H1 (cell line): ENCODE data around the gene TNC. TPM values are rescaled to one million over a fixed set of nuclear protein-coding genes. Genes with fewer than 3 reads are reported as not detected.

Experiments used
- CTCF ChIA-PET: fragments of 300-600 bp; sonication (Branson Sonifier 250); formaldehyde crosslinking; loops from one replicate; lab custom pipeline; 2021; ENCODE audit not compliant: partially characterized antibody; lab: Charles Lee
- POLR2A ChIA-PET: fragments of 300-600 bp; sonication (Branson Sonifier 250); formaldehyde crosslinking; loops from one replicate; lab custom pipeline; 2021; ENCODE audit warnings: inconsistent platforms; ENCODE audit not compliant: partially characterized antibody; lab: Charles Lee
- DNase-seq, 2 experiments: peaks; one replicate each; pipeline versions ENCODE4 v3.0.0 to v3.0.0-alpha.2; 2010 to 2022; ENCODE audit warnings: low spot score in 2 of 2, low read depth in 1 of 2, mixed read lengths in 1 of 2
- FAIRE-seq: peaks from 2 replicates; lab custom pipeline; 2011; peaks lifted over from hg19 to GRCh38; lab: Jason Lieb, UNC
- H2AFZ ChIP-seq: 2 replicates; pipeline ENCODE4 v1.8.1; 2012; ENCODE audit warnings: low read length, inconsistent platforms
- H2AK5ac ChIP-seq: 2 replicates; pipeline ENCODE4 v1.6.1; 2013; ENCODE audit warnings: low read depth, low read length
- H2BK120ac ChIP-seq: replicated peaks from 2 replicates; pipeline ENCODE3; 2013; ENCODE audit warnings: low read depth, low read length, inconsistent platforms
- H2BK12ac ChIP-seq: 2 replicates; pipeline ENCODE4 v1.6.1; 2013; ENCODE audit warnings: low read depth, low read length
- H2BK15ac ChIP-seq: 2 replicates; pipeline ENCODE4 v1.6.1; 2013; ENCODE audit warnings: low read length
- H2BK20ac ChIP-seq: 2 replicates; pipeline ENCODE4 v1.6.1; 2013; ENCODE audit warnings: low read length
- H2BK5ac ChIP-seq: 2 replicates; pipeline ENCODE4 v1.6.1; 2013; ENCODE audit warnings: low read depth, low read length
- H3K14ac ChIP-seq: 2 replicates; pipeline ENCODE4 v1.6.1; 2013; ENCODE audit warnings: inconsistent platforms; ENCODE audit not compliant: insufficient read length
- H3K18ac ChIP-seq: 2 replicates; pipeline ENCODE4 v1.6.1; 2013; ENCODE audit warnings: low read length; ENCODE audit errors: extremely low read depth
- H3K23ac ChIP-seq: 2 replicates; pipeline ENCODE4 v1.6.1; 2013; ENCODE audit warnings: inconsistent platforms; ENCODE audit not compliant: insufficient read length
- H3K23me2 ChIP-seq: 2 replicates; pipeline ENCODE4 v1.6.1; 2013; ENCODE audit warnings: low read depth, low read length
- H3K27ac ChIP-seq: 2 replicates; pipeline ENCODE4 v1.6.1; 2011; ENCODE audit warnings: low read depth, low read length, inconsistent platforms
- H3K27me3 ChIP-seq, 4 experiments: replicated peaks in 1 of 4; 1 replicate in 1 of 4; 2 replicates in 3 of 4; pipeline versions ENCODE4 v1.6.1 to v1.8.1; 2011 to 2013; ENCODE audit warnings: low read length in 3 of 4, mild to moderate bottlenecking in 3 of 4, inconsistent platforms in 2 of 4, mixed read lengths in 2 of 4, moderate library complexity in 1 of 4; ENCODE audit not compliant: control insufficient read depth in 3 of 4, insufficient read depth in 3 of 4; ENCODE audit errors: extremely low read depth in 1 of 4
- H3K36me3 ChIP-seq, 4 experiments: 2 replicates each; pipeline versions ENCODE4 v1.6.1 to v1.8.1; 2011 to 2013; ENCODE audit warnings: mild to moderate bottlenecking in 4 of 4, low read length in 3 of 4, moderate library complexity in 2 of 4, control low read depth in 1 of 4, inconsistent platforms in 1 of 4; ENCODE audit not compliant: insufficient read depth in 4 of 4, control insufficient read depth in 2 of 4
- H3K4ac ChIP-seq: replicated peaks from 2 replicates; pipeline ENCODE3; 2013; ENCODE audit warnings: low read length, low read depth, mixed read lengths, inconsistent platforms; ENCODE audit not compliant: insufficient read length
- H3K4me1 ChIP-seq, 4 experiments: replicated peaks in 1 of 4; 1 replicate in 1 of 4; 2 replicates in 3 of 4; pipeline versions ENCODE4 v1.6.1 to v1.8.1; 2011 to 2013; ENCODE audit warnings: low read length in 3 of 4, inconsistent platforms in 2 of 4, mixed read lengths in 1 of 4; ENCODE audit not compliant: insufficient read depth in 4 of 4, control insufficient read depth in 3 of 4
- H3K4me2 ChIP-seq, 2 experiments: 2 replicates each; pipeline versions ENCODE4 v1.6.1 to v1.8.1; 2011 to 2013; ENCODE audit warnings: low read depth in 2 of 2, low read length in 2 of 2, control low read depth in 1 of 2, inconsistent platforms in 1 of 2, mild to moderate bottlenecking in 1 of 2; ENCODE audit not compliant: insufficient read depth in 1 of 2
- H3K4me3 ChIP-seq, 4 experiments: fragments of 200-600, 300-600 bp in 1 of 4; sonication (generic), shearing (Covaris generic), sonication (Bioruptor Twin) in 1 of 4; 2 replicates each; pipeline versions ENCODE4 v1.5.1 to v1.8.1; 2011 to 2016; ENCODE audit warnings: low read length in 4 of 4, low read depth in 3 of 4, control low read depth in 2 of 4, inconsistent platforms in 2 of 4, mild to moderate bottlenecking in 2 of 4, mixed read lengths in 1 of 4, moderate library complexity in 1 of 4; ENCODE audit not compliant: insufficient read depth in 2 of 4; ENCODE audit errors: extremely low read depth in 1 of 4
- H3K56ac ChIP-seq: replicated peaks from 2 replicates; pipeline ENCODE3; 2013; ENCODE audit warnings: low read depth, mild to moderate bottlenecking, mixed read lengths, low read length, inconsistent platforms; ENCODE audit not compliant: insufficient read length
- H3K79me1 ChIP-seq: 2 replicates; pipeline ENCODE4 v1.6.1; 2013; ENCODE audit warnings: low read depth, low read length, control low read depth
- H3K79me2 ChIP-seq, 2 experiments: 2 replicates each; pipeline versions ENCODE4 v1.6.1 to v1.8.1; 2012 to 2013; ENCODE audit warnings: low read length in 2 of 2, mild to moderate bottlenecking in 2 of 2, inconsistent platforms in 1 of 2; ENCODE audit not compliant: insufficient read depth in 2 of 2, control insufficient read depth in 1 of 2
- H3K9ac ChIP-seq, 4 experiments: replicated peaks in 1 of 4; 1 replicate in 1 of 4; 2 replicates in 3 of 4; pipeline versions ENCODE4 v1.6.1 to v1.8.1; 2011 to 2013; ENCODE audit warnings: low read depth in 3 of 4, low read length in 3 of 4, control low read depth in 2 of 4, mild to moderate bottlenecking in 2 of 4, moderate library complexity in 2 of 4, inconsistent platforms in 1 of 4; ENCODE audit errors: extremely low read depth in 1 of 4
- H3K9me3 ChIP-seq, 2 experiments: 2 replicates each; pipeline versions ENCODE4 v1.6.1 to v1.8.1; 2012 to 2013; ENCODE audit warnings: mild to moderate bottlenecking in 2 of 2, moderate library complexity in 2 of 2, control low read depth in 1 of 2, inconsistent platforms in 1 of 2, low read depth in 1 of 2, low read length in 1 of 2, mixed read lengths in 1 of 2; ENCODE audit not compliant: insufficient read depth in 2 of 2
- H4K20me1 ChIP-seq, 2 experiments: replicated peaks in 1 of 2; 2 replicates each; pipeline versions ENCODE3 to v1.8.1; 2011 to 2013; ENCODE audit warnings: inconsistent platforms in 2 of 2, low read length in 2 of 2, mild to moderate bottlenecking in 1 of 2; ENCODE audit not compliant: insufficient read depth in 2 of 2, control insufficient read depth in 1 of 2
- H4K5ac ChIP-seq: 2 replicates; pipeline ENCODE4 v1.6.1; 2013; ENCODE audit warnings: low read length, low read depth, mixed read lengths, inconsistent platforms; ENCODE audit not compliant: insufficient read length
- H4K8ac ChIP-seq: 2 replicates; pipeline ENCODE4 v1.8.0; 2013; ENCODE audit warnings: mild to moderate bottlenecking, moderate library complexity, low read length, inconsistent platforms; ENCODE audit not compliant: insufficient read depth; ENCODE audit errors: extremely low read depth
- H4K91ac ChIP-seq: replicated peaks from 2 replicates; pipeline ENCODE3; 2013; ENCODE audit warnings: low read length, mixed read lengths, inconsistent platforms; ENCODE audit not compliant: insufficient read length
- ASH2L ChIP-seq: fragments of 200-600, 300-600 bp; sonication (generic); IDR thresholded peaks from one replicate; pipeline ENCODE4 v1.7.1; 2017; ENCODE audit warnings: low read length
- CHD2 ChIP-seq: IDR thresholded peaks from 2 replicates; pipeline ENCODE4 v1.6.1; 2012; ENCODE audit warnings: low read length, improper control_type of control experiment
- POLR2AphosphoS5 ChIP-seq: IDR thresholded peaks from 2 replicates; pipeline ENCODE4 v1.6.1; 2011; ENCODE audit warnings: low read depth, low read length
- RAD21 ChIP-seq, 2 experiments: IDR thresholded peaks in 1 of 2; conservative IDR thresholded peaks in 1 of 2; 2 replicates each; pipeline ENCODE4 v1.6.1; 2011; ENCODE audit warnings: low read depth in 2 of 2, low read length in 2 of 2, improper control_type of control experiment in 1 of 2, inconsistent platforms in 1 of 2, mild to moderate bottlenecking in 1 of 2, moderate library complexity in 1 of 2
- RBBP5 ChIP-seq: IDR thresholded peaks from 2 replicates; pipeline ENCODE4 v1.7.1; 2012; ENCODE audit warnings: low read depth, mild to moderate bottlenecking, inconsistent platforms, low read length, moderate library complexity, borderline replicate concordance
- SAP30 ChIP-seq: fragments of 300-600 bp; sonication (generic); IDR thresholded peaks from 2 replicates; pipeline ENCODE4 v1.7.1; 2012; ENCODE audit warnings: low read length, moderate library complexity, mild to moderate bottlenecking, inconsistent platforms; ENCODE audit not compliant: insufficient read depth, insufficient replicate concordance
- TAF7 ChIP-seq: optimal IDR thresholded peaks from 2 replicates; pipeline ENCODE3; 2011; ENCODE audit warnings: low read depth, mild to moderate bottlenecking, inconsistent platforms, low read length, moderate library complexity, borderline replicate concordance
- WGBS, 2 experiments: shearing (Covaris generic) in 1 of 2; methylation state at CpG; one replicate each; pipeline versions ENCODE4 v1.1.6 to v1.1.7; 2013 to 2015; ENCODE audit warnings: low lambda C conversion rate in 2 of 2, mixed read lengths in 2 of 2, inconsistent platforms in 1 of 2, low coverage in 1 of 2, missing lambda C conversion rate in 1 of 2; ENCODE audit not compliant: insufficient replicate concordance in 2 of 2, insufficient coverage in 1 of 2, insufficient read length in 1 of 2; ENCODE audit errors: extremely low coverage in 1 of 2, missing lambda C conversion rate in 1 of 2; 5-methylcytosine and 5-hydroxymethylcytosine counted together
- polyA plus RNA-seq, 7 experiments: library from polyadenylated mRNA; depleted of rRNA in 3 of 7; stranded (reverse) in 5 of 7; unstranded in 2 of 7; fragments of >200 nt in 5 of 7; fragments of 200-250 nt in 2 of 7; gene quantifications; 1 replicate in 5 of 7; 2 replicates in 1 of 7; 4 replicates in 1 of 7; pipeline versions ENCODE4 v1.2.1 to v1.2.3, GENCODE V29; 2011 to 2013; ENCODE audit warnings: missing spikeins in 2 of 7, mixed read lengths in 2 of 7
- total RNA-seq: library from RNA; stranded (reverse); fragmentation: NEBNext Ultra II Directional; extraction: Animal tissue kit (Norgen Biotek cat#: 25700); gene quantifications from 2 replicates; pipeline ENCODE4 v1.2.1, GENCODE V29; 2021
- TF ChIP-seq, protein P1 (sequence below), 3 experiments: IDR thresholded peaks; 1 replicate in 2 of 3; 2 replicates in 1 of 3; pipeline versions ENCODE4 v1.5.1 to v1.6.1; 2011; ENCODE audit warnings: low read length in 3 of 3, mild to moderate bottlenecking in 3 of 3, inconsistent platforms in 2 of 3, low read depth in 1 of 3, moderate library complexity in 1 of 3; ENCODE audit not compliant: insufficient read depth in 1 of 3; ENCODE audit errors: control extremely low read depth in 1 of 3
- TF ChIP-seq, protein P2 (sequence below): IDR thresholded peaks from 2 replicates; pipeline ENCODE4 v1.6.1; 2012; ENCODE audit warnings: inconsistent platforms

Gene TNC
- total and polyA plus RNA-seq, 2 of the 8 experiments (the other 6 are each of a cell fraction or from before 2014, with no cell fraction given) = 6.2 to 11.4 TPM

GRCh38 chr9:115015018-115015635 lies 102.8 kb downstream of the TNC start:
- Histone ChIP-seq H3K4me3 (no peak overlapping the region), H2BK15ac (no peak overlapping the region), H4K20me1 (no peaks in the 10 kb centered on the region), H4K5ac (no peak overlapping the region), H4K91ac (no peak overlapping the region), H3K18ac (no peak overlapping the region), H2BK20ac (no peak overlapping the region), H2BK12ac (0 out of 2 replicates have a peak overlapping the region, but pooled peaks have one; percentile 44), H3K23ac (no peak overlapping the region), H3K4me1 (no peaks in the 10 kb centered on the region), H3K27ac (no peak overlapping the region), H2BK5ac (no peak overlapping the region), H3K56ac (no peak overlapping the region), H3K79me2 (no peaks in the 10 kb centered on the region), H4K8ac (no peak overlapping the region), H3K23me2 (no peaks in the 10 kb centered on the region), H3K36me3 (no peaks in the 10 kb centered on the region), H2AK5ac (no peak overlapping the region), H3K4me2 (no peak overlapping the region), H3K9ac (no peak overlapping the region), H3K27me3 (no peaks in the 10 kb centered on the region; a peak in 1 of 7 replicates), H3K79me1 (no peaks in the 10 kb centered on the region), H3K4ac (no peak overlapping the region), H2AFZ (no peak overlapping the region), H3K14ac (no peak overlapping the region), H2BK120ac (no peak overlapping the region), H3K9me3 (no peaks in the 10 kb centered on the region)
- ChIA-PET CTCF (interaction anchor here (0.7 to 15.3 kb wide), 70 partner anchors 8 to 609 kb away, joined by 3 to 234 read pairs (median 4); partner anchors contain the start of genes TEX48, TNFSF15 and TNFSF8), POLR2A (interaction anchor here (1.1 kb wide), 1 partner anchor 339 kb away, joined by 3 read pairs; no protein-coding TSS in a partner anchor)
- DNase-seq (peak; percentile 43 to 71), FAIRE-seq (no peak)
- 80% methylated on average over 4 of the region's 4 CpGs; no CpG with 5 or more reads in 1 of the 2 experiments for WGBS, 2 experiments
- TF ChIP-seq CHD2 = no peak
- peak; percentile 66 to 74 for TF ChIP-seq RAD21 (IDR thresholded peaks at IDR 0.05 in 1 of 2, conservative IDR thresholded peaks at IDR 0.05 in 1 of 2; ENCODE audit: low read depth in 2 of 2, low read length in 2 of 2)
- no peak for TF ChIP-seq TAF7
- TF ChIP-seq ASH2L = no peak
- TF ChIP-seq, protein P1, sequence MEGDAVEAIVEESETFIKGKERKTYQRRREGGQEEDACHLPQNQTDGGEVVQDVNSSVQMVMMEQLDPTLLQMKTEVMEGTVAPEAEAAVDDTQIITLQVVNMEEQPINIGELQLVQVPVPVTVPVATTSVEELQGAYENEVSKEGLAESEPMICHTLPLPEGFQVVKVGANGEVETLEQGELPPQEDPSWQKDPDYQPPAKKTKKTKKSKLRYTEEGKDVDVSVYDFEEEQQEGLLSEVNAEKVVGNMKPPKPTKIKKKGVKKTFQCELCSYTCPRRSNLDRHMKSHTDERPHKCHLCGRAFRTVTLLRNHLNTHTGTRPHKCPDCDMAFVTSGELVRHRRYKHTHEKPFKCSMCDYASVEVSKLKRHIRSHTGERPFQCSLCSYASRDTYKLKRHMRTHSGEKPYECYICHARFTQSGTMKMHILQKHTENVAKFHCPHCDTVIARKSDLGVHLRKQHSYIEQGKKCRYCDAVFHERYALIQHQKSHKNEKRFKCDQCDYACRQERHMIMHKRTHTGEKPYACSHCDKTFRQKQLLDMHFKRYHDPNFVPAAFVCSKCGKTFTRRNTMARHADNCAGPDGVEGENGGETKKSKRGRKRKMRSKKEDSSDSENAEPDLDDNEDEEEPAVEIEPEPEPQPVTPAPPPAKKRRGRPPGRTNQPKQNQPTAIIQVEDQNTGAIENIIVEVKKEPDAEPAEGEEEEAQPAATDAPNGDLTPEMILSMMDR (IDR thresholded peaks at IDR 0.05; ENCODE audit: control extremely low read depth in 1 of 3, insufficient read depth in 1 of 3, low read depth in 1 of 3, low read length in 3 of 3) = peak; percentile 77 to 87 (median 84)
- TF ChIP-seq POLR2AphosphoS5 = no peak
- no peak for TF ChIP-seq SAP30
- TF ChIP-seq, protein P2, sequence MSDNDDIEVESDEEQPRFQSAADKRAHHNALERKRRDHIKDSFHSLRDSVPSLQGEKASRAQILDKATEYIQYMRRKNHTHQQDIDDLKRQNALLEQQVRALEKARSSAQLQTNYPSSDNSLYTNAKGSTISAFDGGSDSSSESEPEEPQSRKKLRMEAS = 0 out of 2 replicates have a peak, but pooled peaks have one; percentile 41
- no peak for TF ChIP-seq RBBP5
